Measurements from ENCODE around the gene EIF4E2.
A peak's percentile ranks its signal among the peaks of the same experiment; 100 is the strongest.
"Not testable (repeated sequence)": the region's sequence is repeated elsewhere in the genome, so short reads cannot be mapped to it uniquely, and the experiment has no call there.

The EIF4E2 gene

DNA sequence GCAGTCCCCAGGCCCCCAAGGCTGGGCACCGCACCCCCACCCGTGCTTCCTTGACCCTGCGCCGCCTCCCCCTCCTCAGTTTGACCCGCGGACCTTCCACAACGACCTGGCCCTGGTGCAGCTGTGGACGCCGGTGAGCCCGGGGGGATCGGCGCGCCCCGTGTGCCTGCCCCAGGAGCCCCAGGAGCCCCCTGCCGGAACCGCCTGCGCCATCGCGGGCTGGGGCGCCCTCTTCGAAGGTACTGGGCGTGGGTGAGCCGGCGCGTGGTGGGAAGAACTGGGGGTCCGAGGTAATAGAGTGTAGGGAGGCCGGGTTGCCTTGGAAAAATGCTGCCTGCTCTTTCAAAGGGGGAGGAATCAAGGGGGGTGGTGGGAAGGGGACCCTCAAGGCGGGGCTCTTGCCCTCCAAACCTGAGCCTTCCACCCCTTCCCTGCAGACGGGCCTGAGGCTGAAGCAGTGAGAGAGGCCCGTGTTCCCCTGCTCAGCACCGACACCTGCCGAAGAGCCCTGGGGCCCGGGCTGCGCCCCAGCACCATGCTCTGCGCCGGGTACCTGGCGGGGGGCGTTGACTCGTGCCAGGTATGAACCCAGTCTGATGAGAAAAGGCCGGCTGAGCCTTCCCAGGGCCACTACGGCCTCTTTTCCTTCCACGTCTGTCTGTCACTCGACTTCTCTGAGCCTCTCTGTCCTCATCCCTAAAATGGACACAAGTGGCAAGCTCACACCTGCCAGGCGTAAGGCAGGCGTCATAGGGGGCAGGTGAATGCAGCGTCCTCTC, 27.7 kb upstream of the EIF4E2 start:
- DNase-seq = no peak

DNA sequence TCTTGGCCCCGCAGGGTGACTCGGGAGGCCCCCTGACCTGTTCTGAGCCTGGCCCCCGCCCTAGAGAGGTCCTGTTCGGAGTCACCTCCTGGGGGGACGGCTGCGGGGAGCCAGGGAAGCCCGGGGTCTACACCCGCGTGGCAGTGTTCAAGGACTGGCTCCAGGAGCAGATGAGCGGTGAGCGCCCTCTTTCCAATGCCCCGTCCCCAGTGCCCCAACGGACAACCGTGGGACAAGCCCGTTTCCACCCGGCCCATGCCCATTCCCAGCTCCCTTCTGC, 27.1 kb upstream of the EIF4E2 start:
- DNase-seq = no peak

DNA sequence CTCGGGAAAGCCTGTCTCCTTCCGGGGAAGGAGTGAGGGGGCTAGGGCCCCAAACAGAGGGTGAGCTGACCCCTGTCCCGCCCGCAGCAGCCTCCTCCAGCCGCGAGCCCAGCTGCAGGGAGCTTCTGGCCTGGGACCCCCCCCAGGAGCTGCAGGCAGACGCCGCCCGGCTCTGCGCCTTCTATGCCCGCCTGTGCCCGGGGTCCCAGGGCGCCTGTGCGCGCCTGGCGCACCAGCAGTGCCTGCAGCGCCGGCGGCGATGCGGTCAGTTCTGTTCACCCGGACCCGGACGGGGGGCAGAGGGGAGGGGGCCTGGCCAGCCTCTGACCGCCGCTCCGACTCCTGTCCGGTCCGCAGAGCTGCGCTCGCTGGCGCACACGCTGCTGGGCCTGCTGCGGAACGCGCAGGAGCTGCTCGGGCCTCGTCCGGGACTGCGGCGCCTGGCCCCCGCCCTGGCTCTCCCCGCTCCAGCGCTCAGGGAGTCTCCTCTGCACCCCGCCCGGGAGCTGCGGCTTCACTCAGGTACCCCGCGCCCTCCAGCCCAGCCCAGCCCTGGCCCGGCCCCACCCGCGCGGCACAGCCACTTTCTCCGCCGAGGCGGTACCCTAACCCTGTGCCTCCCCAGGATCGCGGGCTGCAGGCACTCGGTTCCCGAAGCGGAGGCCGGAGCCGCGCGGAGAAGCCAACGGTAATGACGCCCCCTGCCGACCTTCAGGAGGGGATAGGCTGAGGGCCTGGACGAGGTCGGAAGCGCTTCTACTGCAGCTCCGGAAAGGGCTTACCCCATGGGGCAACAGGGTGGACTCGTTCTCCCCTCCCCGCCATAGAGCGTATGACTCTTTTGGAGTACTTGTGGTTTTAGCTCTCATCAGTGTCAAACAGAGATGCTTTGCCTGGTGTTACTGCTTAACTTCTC, 26.5 kb upstream of the EIF4E2 start:
- DNase-seq = peak; percentile 9

DNA sequence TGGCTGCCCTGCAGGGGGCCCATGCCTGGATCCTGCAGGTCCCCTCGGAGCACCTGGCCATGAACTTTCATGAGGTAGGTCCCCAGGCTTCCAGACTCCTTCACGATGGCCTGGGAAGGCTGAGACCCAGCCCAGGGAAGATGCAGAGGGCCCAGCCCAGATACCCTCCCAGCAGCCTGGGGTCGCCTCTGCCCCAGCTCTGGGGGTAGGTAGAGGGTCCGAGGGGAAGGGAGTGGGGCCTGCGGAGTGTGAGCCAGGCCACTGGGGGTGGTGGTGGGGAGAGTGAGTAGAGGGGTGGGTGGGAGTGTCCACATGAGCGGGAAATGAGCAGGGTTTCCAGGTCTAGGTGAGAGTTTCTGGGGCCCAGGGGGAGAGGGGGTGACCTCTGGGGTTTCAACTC, 25.7 kb upstream of the EIF4E2 start:
- no peak for DNase-seq

DNA sequence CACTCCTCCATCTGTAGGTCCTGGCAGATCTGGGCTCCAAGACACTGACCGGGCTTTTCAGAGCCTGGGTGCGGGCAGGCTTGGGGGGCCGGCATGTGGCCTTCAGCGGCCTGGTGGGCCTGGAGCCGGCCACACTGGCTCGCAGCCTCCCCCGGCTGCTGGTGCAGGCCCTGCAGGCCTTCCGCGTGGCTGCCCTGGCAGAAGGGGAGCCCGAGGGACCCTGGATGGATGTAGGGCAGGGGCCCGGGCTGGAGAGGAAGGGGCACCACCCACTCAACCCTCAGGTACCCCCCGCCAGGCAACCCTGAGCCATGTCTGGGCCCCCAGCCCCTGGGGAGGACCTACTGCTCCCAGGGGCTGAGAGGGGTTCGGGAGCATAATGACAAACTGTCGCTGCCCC, 25.3 kb upstream of the EIF4E2 start:
- DNase-seq = no peak

DNA sequence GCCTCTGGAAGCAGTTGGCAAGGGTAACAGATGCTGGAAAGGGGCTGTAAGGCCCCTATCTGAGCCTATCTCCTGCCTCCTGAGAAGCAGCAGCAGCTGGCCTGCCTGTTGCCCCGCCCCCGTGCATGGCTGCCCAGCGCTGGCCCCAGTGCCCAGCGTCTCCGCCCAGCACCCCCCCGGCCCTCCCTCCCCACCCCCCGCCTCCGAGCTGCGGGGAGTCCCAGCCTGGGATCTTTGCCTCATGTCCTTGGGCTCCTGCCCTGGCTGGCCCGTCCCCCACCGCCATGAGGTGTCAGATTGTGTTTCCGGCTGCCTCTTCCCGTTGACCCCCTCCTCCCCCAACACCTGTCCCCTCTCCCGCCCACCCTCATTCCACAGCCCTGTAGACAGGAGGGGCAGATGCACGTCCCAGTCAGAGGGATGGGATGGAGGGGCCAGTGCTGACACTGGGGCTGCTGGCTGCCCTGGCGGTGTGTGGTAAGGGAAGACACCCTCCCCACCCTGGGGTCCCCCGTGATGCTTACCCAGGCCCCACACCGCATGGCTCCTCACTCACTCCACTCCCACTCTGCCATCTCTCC, 24.6 kb upstream of the EIF4E2 start, which contains the start of gene CHRND:
Gene CHRND (plus strand): TSS at position 370 of the 581 bp plus-strand sequence. CDS start 56 bp downstream, at position 426.
- no peak for DNase-seq

DNA sequence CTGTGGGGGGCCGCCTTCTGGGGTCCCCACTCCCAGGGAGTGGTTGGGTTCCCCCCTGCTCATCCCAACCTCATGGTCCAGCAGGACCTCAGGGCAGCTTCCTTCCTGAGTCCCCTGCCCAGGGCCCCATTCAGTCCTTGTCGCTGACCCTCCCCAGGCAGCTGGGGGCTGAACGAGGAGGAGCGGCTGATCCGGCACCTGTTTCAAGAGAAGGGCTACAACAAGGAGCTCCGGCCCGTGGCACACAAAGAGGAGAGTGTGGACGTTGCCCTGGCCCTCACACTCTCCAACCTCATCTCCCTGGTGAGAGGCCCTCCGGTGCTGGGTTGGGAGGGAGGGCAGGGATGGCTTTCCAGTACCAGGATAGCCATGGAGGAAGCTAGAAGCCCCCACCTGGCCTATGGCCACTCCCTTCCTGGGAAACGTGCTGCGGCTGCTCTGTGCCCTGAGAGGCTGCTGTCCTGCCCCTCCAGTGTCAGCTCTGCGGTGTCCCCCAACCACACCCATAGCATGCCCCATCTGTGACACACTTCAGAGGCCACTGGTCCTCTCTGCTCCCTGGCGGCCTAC, 24.0 kb upstream of the EIF4E2 start:
- DNase-seq = no peak

DNA sequence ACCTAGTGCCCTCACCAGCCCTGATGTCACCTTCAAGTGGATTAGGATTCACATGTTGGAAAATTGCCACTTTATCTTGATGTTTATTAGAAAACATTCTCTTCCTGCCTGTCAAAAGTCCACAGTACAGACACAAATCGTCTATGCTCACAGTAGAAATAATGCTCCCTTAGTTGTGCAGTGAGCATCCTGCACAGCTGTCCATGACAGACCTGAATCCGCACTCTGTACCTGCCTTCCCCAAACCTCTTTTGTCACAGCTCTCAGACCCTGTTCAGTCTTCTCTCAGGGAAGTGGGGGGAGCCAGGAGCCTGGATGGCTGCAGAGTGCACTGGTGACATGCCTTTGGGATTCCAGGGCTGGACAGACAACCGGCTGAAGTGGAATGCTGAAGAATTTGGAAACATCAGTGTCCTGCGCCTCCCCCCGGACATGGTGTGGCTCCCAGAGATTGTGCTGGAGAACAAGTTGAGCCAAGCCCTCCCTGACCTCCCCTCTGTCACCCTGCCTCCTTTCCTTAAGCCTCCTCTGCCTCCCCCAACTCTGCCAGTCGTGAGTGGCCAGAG, 22.5 kb upstream of the EIF4E2 start:
- DNase-seq = no peak

DNA sequence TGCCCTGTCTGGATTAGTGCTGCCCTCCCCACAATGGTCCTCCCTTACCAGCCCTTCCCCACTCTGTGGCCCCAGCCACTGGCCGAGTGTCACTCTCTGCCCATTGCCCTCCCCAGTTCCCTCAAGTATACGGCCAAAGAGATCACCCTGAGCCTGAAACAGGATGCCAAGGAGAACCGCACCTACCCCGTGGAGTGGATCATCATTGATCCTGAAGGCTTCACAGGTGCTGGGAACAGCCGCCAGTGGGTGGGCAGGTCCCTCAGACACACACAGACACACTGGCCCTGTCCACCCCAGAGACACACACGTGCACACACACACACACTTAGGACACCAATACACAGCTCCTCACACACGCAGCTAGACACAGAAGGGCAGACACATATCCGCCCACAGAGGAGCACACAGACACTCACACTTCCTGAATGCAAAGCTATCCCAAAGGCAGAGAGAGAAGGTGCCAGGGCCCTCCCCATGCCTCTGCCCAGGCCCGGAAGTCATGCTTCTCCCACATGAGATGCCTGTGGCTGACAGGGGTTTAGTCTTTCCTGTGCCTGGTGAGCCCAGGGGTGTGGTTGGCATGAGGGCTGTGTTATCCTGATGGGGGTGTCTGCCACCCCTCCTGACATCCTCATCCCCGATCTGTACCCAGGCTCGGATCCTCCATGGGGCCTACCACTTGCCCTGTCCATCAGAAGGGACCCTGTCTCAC, 21.6 kb upstream of the EIF4E2 start:
- no peak for DNase-seq

GRCh38 chr2:232529806-232530547, 20.5 kb upstream of the EIF4E2 start:
- DNase-seq = no peak

GRCh38 chr2:232530626-232531260, 19.7 kb upstream of the EIF4E2 start:
- DNase-seq = no peak

GRCh38 chr2:232532419-232532818, 18.1 kb upstream of the EIF4E2 start:
- no peak for DNase-seq

- not testable (repeated sequence) for DNase-seq
Observed at GRCh38 chr2:232532821-232533220, 17.7 kb upstream of the EIF4E2 start.

GRCh38 chr2:232533944-232534710, 16.4 kb upstream of the EIF4E2 start:
- no peak for DNase-seq

GRCh38 chr2:232534940-232535651, 15.4 kb upstream of the EIF4E2 start:
- no peak for DNase-seq

GRCh38 chr2:232535761-232536530, 14.5 kb upstream of the EIF4E2 start:
- DNase-seq = no peak

DNA sequence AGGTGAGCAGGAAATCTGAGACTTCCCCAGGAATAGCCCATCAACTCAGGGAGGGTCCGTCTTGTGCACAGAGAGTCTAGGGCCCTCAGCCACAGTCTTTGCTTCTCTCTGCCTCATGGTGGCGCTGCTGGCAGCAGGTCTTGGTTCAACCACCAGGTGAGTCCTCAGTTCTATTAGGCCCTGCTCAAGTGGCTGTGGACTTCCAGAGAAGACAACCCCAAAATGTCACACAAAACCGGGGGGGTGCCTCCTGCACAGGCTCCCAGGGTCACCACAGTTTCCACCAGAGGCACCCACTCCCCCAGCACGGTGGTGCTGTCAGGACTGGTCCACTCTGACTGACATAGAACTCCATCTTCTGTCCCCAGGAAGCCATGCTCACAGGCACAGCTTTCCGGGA, 13.4 kb upstream of the EIF4E2 start:
- no peak for DNase-seq

DNA sequence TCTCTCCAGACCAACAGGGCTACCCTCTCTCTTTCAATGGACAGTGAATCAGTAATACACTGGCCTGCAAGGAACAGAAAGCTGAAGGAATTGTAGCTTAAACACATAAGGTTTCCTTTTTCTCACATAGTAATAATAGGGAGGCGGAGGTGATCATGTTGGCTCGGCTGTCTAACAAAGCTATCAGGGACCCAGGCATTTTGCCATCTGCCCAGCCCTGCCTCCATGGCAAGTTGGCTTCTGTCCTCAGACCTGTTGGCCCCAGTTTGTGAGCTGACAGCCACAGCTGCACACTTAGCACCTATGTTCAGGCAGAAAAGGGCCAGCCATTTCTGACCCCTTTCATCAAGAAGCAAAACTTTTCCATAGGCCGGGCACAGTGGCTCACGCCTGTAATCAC, 13.0 kb upstream of the EIF4E2 start:
- DNase-seq = no peak

- DNase-seq = no peak
Observed at GRCh38 chr2:232538671-232539070, 11.8 kb upstream of the EIF4E2 start.

Measured in NCI-H1694 (cell line).